Stimulated activated CD4-positive, alpha-beta T cell treated with anti-CD3 and anti-CD28 coated beads, Interleukin-1b, Interleukin-23, amount 100 ng/mL, for 4 hours (primary cell): ENCODE measurements around the gene ATP5F1D.

Experiments used
- DNase-seq, 2 donors: peaks; one replicate each; pipeline ENCODE4 v3.0.0-alpha.2; 2020; ENCODE audit warnings: low read depth in 2 of 2

The ATP5F1D gene

DNA sequence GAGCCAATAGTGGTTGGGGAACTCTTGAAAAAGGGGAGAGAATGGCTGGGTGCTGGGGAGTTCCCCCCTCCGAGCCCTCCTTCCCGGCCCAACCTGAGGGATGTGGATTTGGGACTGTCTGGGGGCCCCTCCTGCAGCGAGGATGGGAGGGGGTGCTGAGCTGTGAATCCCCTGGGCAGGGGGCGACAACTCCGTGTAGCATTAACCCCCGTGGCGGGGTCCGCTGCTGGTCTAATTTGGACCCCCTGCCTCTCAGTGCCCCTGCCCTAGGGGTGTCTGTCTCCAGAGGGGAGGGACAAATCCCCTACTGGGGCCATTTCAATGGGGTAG is 16.6 kb downstream of the ATP5F1D start:
- no peak for DNase-seq

DNA sequence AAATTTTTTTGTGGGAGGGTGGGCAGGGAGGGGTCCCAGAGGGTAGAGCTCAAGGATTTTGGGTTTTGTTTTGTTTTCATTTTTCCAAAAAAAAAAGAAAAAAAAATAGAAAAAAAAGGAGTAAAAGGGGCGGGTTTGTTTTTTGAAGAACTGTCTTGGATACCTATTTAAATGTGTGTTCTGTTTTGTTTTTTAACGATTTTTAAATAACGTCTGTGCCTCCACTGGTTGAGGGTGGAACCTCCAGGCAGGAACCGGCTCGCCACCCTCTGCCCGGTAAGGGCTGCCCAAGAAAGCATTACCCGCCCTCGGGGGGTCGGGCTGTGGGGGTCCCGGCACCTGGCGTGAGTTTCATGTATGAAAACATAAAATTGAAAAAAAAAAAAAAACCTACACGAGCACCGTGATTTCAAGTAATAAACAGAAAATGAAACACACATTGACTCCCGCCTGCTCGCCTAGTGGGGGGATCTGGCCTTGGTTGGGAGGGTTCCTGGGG is 17.2 kb downstream of the ATP5F1D start:
- DNase-seq: no peak

DNA sequence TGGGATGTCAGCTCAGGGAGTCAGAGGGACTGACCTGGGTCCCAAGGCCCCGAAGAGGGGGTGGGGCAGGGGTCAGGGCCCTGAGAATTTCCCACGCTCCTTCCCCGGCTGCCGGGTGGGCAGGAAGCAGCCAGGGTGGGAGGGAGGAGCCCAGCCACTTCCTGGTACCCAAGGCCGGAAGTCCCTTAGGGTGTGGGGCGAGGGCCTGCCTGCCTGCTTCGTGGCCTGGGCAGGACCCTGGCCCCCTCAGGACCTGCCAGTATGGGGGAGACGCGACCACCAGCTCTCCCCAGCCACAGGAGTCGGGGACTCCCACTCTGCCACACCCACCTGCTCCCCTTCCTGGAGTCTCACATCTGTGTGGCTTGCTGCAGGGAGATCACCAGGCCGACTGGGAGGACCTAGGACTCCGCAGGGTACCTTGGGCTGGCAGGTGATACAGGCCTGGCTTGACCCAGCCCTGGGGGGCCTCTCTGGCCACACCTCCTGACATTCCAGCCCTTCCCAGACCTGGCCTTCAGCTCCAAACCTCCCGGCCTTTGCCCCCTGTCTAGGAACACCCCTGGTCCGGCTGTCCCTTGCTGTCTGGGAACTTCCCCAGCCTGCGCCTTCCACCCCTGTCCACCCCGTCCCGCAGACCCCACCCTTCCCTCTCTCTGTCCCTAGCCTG is 17.8 kb downstream of the ATP5F1D start:
- no peak for DNase-seq

GRCh38 chr19:1259876-1260748 is 18.6 kb downstream of the ATP5F1D start:
- no peak for DNase-seq

DNA sequence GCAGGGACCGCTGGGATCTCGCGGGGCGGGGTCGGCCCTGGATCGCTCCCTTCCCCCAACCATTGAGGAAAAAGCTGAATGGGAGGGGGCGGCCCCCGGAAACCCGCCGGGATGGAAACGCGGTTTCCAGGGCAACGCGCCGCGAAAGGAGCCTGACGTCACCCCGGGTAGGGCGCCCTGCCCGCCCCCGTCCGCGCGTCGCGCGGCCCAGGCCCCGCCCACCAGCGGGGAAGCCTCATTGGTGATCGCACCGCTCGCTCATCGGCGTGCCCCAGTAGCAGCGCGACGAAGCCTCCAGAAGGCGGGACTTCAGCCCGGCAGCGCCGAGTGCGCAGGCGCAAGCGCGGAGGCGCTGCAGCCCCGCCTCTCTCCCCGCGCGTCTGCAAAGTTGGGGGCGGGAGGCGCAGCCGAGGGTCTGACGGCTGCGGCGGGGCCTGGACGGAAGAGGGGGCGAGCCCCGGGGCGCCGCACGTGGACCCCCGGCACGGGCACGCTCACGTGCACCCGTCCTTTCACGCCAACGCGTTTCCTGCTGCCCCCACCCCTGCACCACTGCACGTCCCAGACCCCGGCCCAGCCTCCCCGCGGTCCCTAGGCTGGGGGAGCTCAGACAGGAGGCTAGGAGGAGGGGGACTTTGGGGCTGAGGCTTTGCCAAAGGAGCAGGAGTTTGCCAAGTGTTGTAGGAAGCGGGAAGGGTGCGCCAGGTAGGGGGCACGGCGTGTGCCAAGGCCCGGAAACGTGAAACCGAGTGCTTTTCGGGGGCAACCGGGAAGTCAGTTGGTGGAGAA is 19.4 kb downstream of the ATP5F1D start:
- DNase-seq: peak; percentile 96

DNA sequence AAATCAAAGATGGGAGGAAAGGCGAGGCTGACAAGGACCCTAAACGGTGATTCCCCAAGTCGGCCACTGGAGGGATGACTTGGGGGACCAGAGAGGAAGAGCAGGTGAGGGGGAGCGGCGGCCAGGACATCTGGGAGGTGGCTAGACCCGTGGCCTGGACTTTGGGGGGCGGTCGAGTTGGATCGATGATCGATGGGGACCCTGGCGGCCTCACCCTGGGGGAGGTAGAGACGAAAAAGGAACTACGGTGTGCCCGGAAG is 19.9 kb downstream of the ATP5F1D start:
- no peak for DNase-seq

DNA sequence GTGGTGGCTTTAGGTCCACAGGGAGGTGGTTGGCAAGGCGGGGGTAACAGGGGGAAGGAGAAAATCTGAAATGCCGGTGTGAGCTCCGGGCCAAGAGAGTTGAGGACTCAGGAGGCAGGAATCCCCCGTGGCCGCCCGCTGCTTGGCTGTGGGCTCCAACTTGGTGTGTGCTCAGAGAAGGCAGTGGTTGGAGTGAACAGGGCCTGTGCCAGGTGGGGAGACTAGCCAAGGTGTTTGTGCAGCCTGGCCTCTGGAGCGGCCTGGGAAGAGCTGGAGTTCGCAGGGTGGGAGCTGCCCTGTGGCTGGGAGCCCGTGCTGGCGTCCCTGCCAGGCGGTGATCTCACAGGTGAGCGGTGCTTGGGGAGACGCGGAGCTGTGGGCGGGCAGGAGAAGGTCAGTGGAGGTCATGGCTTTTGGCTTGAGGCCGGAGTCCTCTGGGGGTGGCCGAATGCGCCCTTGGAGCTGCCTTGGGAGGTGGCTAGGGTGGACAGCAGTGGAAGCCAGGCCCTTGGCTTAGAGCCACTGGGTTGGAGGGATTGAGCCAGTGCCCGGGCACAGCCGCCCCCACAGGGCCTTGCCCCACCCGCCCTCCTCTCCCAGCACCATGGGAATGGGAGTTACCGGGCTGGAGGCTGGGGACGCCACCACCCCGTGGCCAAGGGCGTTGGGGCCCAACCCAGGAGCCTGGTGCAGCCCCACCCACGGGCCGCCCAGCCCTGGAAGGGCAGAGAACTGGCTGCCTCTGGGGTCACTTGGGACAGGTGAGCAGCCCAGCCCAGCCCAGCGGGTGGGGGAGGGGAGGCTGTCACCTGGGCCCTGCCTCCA is 20.5 kb downstream of the ATP5F1D start:
- DNase-seq: no peak

- no peak for DNase-seq
Measured at GRCh38 chr19:1262623-1263123, 21.1 kb downstream of the ATP5F1D start.

DNA sequence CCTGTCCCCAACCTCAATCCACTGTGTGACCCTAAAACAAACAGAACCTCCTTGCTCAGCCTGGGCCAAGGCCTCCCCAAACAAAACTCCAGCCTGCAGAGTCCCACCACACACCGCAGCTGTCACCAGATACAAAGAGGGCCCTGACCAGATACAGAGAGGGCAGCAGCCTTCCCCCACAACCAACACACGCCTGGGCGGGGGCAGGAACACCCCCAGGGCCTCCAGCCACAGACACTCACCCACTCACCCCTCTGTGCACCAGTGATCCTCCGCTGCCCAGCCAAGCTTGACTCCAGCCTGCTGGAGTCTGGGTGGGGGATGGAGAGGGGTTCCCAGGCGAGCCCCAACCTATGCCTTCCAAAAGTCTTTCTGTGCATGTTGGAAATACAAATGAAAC is 21.6 kb downstream of the ATP5F1D start:
- no peak for DNase-seq

DNA sequence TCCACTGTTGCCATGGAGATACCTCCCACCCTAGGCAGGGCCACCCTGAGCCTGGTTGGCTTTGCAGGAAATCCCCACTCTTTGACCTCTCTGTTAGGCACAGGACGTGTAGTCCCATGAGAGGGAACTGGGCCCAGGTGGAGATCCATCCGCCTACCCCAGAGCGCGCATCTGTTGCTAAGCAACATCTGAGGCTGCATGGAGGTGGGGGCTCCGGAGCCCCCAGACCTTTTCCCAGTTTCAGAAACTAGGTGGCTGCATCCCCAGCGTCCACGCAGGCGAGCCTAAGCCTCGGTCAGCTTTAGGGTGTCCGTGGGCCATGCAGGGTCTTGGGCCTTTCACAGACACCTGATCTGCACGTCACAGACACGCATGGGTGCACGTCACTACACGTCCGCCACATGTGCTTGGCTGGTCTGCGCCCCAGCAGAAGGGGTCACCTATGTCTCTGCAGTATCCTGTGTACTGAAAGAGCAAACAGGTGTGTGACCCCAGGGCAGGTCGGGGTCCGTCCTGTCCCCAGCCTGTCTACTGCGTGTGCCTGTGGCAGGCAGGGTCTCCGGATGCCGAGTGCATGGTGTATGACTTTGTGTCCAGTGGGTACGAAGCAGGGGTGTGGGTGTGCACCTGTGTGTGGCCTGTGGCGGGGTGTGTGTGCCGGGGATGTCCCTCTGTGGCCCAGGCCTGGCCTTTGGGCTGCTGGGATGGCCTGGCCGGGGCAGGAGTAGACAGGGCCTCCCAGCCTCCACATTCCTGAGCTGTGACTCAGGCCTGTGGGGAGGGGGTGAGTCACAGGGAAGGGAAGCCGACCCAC is 23.5 kb downstream of the ATP5F1D start:
- DNase-seq: no peak

DNA sequence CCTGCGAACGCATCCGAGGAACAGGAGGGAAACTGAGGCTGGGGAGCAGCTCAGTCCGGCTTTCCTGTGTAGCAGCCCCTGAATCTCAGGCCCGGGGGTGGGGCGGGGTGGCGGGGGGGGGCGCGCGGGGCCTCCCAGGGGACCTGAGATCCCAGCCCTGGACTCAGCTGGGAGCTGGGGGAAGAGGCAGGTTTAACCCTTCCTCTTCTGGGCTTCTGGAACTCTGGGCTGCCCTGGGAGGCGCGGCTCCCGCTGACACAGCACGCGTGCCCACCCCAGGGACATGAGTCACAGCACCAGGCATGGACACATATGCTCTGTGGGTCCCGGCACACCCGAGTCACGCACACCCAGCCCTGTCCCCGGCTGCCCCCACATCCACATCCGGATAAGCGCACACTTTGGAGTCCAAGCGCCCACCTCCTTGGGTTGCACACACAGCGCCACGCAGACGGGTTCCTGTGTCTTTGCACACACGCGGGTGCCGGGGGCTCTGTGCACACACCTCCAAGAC is 24.1 kb downstream of the ATP5F1D start:
- no peak for DNase-seq

DNA sequence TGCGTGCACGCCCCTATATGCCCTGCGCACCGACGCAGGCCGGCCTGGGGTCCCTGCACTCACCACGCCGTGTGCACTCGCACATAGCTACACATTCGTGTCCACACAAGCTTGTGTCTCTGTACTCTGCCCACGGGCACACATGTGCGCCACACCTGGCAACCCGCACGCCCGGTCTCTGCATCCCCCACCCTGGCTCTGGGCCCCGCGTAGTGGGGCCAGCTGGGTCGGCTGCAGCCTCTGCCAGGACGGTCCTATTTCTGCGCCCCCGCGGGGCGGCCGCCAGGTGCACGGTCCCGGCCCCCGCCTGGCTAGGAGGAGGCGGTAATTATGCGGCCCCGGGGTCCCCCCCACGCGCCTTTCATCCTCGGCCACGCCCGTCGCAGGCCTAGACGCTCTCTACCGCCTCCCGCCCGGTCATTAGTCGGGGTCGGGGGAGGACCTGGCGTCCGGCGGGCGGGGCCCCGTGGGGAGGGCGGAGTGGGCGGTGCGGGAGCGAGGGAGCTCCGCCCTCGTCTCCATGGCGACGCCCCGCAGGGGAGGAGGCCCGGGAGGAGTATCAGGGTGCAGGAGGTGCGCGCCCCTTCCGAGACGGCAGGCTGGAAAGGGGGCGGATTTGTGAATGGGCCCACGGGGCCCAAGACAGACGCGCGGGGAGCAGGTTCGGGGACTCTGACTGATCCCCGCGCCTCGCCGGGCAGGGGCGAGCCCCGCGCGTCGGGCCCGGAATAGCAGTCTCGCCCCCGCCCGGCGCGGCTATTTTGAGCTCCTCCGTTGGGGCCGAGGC is 24.8 kb downstream of the ATP5F1D start:
- peak; percentile 74 to 75 for DNase-seq

GRCh38 chr19:1266916-1267476 is 25.4 kb downstream of the ATP5F1D start:
- peak in 1 of 2 donors; percentile 63 for DNase-seq

DNA sequence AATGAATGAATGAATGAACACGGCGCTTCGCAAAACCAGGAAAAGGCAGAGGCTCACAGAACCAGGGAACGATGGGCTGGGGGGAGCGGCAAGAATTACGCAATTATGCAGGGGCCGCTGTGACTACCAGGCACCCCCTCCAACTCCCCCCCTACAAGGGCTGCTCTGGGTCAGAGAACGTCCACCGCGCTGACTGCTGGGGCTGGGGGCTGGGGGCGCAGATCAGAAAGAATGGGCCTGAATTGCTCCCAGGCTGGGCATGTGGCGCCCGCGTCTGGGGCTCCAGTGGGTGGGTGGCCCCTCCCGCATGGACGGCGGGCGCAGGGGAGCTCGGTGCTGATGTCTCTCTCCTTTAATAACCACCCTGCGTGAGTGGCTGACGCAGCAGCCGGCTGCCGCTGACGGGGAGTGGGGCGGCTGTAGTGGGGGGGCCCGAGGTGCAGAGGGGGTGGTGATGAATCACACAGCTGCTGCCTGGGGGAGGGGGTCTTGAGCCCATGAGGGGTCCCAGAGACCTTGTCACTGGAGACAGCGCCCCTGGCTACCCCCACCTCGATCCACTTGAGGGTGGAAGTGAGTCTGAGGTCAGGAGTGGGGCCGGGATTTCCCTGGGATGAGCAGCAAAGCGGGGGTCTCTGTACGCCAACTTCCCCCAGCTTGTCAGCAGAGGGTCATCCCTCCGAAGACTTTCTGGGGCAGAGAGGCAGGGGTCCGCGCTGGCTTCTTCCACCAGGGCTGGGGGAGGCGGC is 26.1 kb downstream of the ATP5F1D start:
- DNase-seq: no peak

GRCh38 chr19:1268226-1269064 is 26.9 kb downstream of the ATP5F1D start:
- DNase-seq: no peak

DNA sequence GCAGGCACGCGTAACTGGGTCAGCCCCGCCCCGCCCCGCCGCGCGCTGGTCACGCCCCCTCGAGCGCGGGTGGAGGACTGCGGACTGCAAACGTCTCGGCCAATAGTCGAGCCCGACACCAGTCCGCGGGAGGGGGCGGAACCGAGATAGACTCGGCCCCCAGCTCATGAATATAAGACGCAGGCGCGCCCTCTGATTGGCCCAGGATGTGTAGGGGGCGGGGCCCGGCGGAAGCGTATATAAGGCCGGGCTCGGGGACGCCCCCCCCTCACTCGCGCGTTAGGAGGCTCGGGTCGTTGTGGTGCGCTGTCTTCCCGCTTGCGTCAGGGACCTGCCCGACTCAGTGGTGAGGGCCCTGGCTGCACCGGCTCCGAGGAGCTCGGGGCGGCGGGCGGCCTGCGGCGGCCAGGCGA is 27.5 kb downstream of the ATP5F1D start, which contains the start of gene CIRBP:
CIRBP (plus strand) TSS at position 268 of the 413 bp plus-strand sequence. CDS start 1,602 bp downstream, outside the sequence.
- DNase-seq: peak; percentile 99

GRCh38 chr19:1269478-1270212 is 28.1 kb downstream of the ATP5F1D start:
- peak; percentile 79 to 83 for DNase-seq
